ENCODE measurements around the gene NPAS3.

The NPAS3 gene

DNA sequence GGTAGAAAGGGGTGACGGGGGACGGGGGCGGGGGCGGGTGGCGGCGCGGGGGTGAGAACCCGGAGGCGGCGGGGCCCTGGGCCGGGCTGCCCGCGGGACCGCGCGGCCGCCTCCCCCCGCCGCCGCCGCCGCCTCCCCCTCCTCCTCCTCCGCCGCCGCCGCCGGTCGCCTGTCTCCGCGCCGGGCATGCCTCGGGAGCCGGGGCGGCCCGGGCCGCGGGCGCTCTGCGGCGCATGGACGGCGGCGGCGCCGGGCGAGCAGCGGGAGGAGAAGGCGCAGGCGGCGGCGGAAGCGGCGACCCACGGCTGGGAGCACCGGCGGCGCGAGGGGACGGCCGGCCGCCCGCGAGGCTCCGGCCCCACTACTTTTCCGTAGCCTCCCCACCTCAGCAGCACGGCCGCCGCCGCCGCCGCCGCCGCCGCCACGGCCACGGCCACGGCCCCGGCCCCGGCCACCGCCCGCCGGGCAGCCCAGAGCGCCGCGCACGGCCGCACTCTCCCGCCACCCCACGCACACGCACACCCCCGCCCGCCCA, at the start of gene NPAS3:
Gene NPAS3, plus strand, starts transcription at position 161 of the 535 bp plus-strand sequence.
- no peak for DNase-seq (ENCODE audit: low spot score)

DNA sequence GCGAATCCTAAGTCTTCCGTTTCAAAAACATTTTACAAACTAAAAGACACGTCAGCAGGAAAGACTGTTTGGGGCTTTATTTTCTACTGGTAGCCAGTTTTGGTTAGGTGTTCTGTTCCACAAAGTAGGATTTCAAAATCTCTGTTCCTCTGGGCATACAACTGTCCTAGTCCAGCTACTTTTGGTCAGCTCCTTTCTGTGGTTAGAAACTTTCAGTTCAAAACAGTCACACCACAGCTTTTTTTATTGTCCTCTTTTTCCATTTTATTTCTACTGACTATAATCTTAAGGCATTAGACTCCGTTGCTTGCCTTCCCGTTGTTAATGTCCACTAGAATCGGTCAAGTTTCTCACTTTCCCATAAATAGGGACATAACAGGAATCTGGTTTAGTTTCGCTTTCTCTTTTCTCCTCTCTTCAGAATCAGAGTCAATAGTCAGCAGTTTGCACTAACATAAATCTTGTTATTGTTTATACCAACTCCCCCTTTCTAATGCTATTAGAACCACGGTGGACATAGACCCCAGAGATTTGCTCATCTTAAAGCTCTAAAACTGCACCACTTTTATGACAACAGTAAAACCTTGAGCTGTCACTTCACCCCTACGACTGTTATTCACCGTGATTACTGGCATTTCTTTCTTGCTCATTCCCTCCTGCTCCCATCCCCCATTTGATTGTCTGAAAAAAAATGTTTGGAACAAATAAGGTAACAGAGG, 41.5 kb upstream of the NPAS3 start:
- DNase-seq (ENCODE audit: low spot score) = no peak

DNA sequence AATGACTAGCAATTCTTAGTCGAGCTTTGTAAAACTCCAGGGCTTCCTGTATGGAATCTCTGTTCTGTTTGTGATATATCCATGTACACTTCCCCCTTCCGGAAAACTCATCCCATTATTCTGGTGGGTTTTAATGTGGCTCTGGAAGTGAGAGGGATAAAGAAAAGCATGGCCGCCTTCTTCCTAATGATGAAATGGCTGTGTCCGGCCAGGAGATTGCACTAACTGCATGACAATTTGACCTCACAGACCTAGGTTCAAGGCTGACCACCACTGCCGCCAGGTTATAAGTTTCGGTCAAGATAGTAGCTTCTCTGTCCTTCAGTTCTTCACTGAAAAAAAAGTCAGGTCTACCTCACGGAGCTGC, 41.0 kb upstream of the NPAS3 start:
- no peak for DNase-seq (ENCODE audit: low spot score)

DNA sequence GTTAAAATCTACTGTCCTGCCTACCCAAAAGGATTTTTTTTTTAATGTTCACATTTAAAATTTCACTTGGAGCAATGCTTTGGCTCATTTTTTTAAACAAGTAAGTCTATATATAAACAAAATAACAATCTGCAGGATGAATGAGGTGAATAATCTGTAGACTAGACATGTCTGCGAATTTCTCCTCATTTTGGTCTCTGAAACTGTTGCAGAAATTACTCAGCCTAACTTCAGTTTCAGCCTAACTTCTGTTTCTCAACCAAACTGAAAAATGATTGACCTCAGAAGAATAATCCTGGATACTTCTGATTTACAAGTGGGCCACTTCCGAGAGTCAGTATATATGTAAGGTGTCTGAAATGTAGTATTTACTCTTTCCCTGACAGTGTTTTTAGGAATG, 39.8 kb upstream of the NPAS3 start:
- DNase-seq (ENCODE audit: low spot score) = no peak

DNA sequence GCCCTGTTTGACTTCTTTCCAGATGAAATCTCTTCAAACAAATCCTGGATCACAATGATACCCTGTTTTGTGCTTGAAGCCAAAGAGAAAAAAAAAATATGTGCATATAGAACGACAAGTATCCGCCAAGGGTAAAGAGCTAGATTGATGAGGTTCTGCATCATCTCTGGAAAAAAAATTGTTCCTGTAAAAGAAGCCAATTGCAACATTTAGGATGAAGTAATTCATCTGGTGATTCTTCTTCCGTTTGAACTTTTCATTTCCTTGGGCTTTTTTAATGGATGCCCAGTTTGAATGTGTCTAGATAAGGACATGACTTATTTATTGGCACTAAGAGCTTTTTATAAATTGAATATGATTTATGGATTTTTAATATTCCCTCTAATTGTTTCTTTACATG, 38.1 kb upstream of the NPAS3 start:
- DNase-seq (ENCODE audit: low spot score) = no peak

DNA sequence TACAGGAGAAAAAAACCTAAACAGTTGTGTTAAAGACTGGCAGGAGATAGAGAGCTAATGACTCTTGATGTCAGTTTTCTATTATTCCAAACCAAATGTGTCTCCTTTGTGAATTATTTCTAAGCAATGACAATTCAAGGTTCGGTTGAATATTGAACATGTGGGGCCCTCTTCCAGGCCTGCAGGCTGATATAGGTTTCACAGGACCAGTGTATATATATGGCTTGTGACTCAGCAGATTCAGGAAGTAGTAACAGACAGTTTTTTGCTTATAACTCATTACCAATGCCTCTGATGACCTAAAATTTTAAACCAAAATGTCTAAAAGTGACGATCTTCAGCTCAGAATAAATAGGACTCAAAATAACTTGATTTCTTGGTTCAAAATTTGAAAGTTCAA, 33.7 kb upstream of the NPAS3 start:
- DNase-seq (ENCODE audit: low spot score) = no peak

DNA sequence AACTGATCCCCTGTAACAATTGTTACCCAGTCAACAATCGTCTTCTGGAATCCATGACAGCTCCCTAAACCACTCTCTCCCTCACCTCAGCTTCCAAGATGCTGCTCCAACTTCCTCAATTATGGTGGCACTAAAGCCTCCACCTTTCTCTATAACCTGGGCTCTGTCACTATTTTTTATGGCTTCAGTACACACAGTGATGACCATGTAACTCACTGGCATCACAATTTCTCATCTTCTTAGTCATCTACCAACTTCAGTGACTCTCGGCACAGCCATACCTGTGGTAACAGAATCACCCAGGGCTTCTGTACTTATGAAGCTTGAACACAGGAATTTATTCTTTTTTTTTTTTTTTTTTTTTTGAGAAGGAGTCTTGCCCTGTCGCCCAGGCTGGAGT, 32.0 kb upstream of the NPAS3 start:
- no peak for DNase-seq (ENCODE audit: low spot score)

DNA sequence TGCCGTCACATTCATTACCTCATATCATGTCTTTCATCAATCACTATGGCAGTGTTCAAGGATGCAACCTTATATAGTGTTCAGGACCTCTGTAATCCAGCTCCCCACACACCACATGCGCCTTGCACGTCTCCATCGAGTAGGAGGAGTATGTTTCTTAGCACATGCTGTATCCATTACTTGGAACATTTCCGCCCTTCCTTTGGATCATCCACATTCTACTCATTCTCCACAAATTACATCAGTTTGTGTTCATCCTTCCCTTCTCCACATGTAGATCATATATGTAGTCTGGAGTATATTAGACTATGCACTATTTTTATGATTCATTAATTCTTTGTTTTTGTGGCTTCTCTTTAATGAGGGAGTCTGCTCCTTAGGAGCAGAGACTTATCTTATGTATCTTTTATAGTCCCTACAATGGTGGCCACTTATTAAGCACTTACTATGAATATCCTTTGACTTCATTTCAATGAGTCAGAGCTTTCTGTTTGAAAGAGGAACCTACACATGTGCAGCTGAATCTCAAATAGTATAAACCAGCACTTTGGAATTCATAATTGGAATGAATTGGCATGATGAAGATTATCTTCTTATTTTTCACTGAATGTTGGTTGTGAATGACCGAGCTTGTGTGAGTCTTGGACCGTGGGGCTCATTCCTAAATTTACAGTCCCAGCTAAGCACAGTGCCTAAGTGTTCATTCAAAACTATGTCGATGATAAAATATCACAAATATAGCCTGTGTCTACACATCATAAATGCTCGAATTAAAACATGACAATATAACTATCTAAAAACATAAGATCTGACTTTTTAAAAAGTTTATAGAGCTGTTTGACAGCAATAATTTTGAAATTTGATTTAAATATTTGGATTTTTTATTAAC, 30.2 kb upstream of the NPAS3 start:
- DNase-seq (ENCODE audit: low spot score) = no peak

DNA sequence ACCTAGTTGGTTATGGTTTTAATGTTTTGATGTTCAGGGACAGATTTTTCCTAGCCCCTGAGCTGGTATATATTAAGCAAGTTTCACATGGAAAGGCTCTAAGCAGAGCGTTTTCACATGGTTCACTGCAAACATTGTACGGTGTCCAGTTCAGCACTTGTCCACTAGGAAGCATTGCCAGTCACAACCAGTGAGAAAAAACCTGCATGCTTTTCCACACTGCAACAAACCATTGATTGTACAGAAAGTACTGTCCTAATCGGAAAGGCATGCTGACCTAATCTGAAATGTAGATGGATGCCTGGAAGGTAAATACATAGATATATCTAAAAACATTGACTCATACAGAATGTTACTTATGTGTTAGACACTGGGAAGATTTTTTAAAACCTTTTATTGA, 25.0 kb upstream of the NPAS3 start:
- DNase-seq (ENCODE audit: low spot score) = no peak

DNA sequence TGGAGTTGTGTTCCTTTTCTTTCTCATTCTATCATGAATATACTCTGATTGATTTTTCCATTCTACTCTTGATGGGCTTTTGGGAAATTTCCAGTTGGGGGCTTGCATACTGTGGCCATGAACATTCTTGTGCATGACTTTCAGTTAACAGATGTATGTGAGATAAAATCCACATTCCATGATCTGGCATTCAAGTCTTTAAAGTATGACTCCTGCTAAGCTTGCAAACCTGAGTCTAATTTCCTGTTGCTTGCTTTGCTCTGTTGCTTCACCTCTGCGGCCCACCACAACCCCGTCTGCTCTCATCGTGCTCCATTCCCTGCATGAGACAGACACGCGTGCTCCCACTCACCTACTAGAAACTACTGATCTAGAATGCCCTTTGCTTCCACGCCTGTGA, 24.3 kb upstream of the NPAS3 start:
- DNase-seq (ENCODE audit: low spot score) = no peak

DNA sequence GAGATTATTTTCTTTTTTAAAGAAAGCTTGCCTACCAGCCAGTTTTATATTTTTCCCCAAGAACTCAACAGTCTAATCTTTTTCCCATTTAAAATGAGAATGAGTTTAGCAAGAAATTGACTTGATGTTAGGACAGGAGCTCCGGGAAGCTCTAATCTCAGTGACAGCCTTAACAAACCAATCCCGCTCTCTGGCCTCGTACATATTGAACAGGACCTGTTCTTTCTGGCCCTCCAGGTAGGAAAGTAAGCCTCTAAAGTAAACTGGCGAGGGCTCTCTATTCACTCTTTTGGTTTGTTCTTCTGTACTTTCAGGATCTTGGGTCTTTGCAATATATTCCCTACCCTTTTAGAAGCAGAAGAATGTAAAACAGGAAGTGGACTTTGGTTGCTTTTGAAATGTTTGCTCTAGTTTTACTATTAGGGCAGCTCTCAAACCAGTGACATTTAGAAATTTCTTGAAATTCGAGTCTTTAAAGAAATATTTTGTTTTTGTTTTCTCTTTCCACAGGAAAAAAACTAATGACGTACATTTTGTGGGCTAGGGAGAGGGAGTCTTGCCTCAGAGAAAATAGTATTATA, 17.9 kb upstream of the NPAS3 start:
- DNase-seq (ENCODE audit: low spot score) = no peak

DNA sequence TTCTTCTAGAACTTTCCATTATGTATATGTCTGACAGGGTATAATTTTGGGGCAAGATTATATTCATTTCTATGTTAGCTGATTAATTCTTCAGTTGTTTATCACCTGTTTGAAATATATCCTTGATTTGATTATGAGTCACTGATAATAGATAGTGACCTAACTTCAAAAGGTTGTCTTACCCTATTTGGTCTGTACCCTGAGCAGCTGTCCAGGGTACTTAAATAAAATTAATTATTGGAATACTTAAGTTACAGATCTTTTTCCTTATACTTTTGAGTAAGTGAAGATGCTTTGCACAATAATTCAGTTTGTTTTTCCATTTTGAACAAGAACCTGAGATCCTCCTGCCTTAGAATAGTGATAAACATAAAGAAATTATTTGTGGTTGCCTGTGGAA, 13.2 kb upstream of the NPAS3 start:
- DNase-seq (ENCODE audit: low spot score) = no peak

DNA sequence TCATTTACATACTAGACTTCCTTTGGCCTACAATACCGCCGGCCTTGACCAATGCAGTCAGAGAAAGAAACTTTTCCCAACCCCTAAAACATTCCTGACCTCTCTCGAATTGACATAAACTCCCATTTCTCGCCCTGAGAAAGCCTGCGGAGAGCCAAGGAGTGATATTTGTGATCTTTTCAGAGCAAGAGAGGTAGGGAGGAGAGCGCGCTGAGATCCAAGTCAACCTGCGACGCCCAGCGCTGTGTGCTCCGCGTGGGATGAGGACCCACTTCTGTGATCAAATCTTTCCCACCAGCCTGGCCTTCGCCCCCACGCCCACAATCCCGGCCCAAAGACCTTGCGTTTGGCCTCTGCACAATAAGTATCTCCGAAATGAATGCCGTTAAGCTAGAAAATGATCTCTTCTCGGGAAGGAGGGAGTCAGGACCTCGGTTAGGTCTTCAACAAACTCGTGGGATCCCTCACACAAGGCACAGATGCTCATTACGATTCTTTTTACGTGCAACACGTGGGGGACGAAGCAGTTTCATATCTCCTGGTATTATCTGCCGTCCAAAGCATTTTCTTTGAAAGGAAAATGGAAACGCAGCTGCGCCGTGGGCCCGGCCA, 6.3 kb upstream of the NPAS3 start:
- no peak for DNase-seq (ENCODE audit: low spot score)

DNA sequence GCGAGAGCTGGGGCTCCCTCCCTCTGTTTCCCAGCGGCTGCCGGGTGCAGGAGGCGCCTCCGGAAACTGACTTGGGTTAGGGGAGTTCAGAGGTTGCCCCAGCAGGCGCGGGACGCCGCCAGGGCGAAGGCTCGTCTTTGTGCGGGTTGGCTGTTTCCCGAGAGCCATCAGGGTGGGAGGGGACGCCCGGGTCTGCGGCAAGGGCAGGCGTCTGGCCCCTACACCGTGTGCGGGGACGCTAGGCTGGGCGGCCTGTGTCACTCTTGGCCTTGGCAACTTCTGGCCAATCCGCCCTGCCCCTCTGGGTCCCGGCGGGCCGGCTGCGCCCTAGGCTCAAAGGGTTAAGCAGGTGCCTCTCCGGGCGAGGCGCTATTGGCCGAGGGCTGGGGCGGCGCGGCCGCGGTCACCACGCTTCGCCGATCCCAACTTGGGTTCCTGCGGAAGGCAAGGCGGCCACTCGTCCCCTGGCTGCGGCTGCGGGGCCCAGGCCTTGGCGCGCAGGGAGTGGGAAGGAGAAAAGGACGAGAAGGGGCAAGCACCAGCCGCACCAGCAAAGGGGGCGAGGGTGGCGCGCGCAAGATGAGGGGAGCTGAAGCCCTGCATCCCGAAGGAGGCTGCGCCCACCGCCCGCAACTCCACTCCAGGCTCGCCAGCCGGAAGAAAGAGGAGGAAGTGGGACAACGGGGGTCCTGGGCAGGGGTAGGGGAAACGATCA, 5.6 kb upstream of the NPAS3 start:
- no peak for DNase-seq (ENCODE audit: low spot score)

DNA sequence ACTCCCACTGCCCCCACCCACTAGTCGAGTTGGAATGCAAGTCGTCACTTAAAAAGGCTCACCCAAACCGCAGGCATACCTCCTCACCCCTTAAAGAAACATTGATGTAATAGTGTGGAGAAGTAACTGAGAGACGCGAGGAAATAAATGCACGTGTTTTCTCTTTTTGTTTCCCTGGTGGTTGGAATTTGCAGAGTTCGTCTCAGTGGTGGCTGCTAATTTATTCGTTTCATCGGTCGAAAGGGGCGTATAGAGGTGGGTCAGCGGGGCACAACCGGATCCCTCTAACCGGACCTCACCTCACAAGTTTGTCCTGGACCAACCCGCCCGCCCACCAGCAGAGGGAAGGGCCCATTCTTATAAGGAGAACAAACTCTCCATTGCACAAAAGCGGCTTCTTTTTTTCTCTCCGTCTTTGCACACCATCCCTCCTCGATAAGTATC, 5.0 kb upstream of the NPAS3 start:
- no peak for DNase-seq (ENCODE audit: low spot score)

DNA sequence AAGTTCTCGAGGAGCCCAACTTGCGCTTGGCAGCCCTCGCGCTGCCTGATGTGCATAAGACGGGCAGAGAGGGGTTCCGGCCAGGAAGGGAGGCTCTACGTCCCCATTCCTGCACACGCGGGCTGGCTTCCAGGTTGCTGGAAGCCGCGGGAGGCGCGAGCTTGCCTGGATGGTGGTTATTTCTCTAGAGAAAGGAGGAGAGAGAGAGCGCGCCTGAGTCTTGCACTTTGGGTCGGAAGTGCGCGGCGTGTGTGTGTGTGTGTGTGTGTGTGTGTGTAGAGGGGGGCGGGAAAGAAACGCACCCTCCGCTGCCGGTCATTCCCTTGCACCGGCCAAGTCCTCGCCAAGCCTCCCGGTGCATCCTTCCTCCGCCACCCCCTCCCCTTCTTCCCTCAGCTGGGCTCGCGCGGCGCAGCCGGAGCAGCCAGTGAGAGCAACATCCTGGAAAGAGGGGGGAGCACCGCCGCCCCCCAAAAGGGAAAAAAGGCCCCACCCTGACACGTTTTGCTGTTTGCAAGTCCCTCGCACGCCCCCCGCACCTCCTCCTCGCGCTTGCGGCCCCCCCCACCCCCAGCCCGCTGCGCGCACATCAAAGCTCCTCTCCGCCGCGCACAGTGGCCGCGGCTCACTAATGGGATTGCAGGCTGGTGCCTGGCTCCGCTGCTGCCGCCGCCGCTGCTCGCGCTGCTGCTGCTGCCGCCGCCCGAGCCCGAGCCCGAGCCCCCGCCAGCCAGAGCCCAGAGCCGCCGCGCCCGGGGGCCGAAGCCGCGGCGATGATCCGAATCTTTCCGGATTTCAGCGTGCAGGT, 4.4 kb upstream of the NPAS3 start:
- no peak for DNase-seq (ENCODE audit: low spot score)

DNA sequence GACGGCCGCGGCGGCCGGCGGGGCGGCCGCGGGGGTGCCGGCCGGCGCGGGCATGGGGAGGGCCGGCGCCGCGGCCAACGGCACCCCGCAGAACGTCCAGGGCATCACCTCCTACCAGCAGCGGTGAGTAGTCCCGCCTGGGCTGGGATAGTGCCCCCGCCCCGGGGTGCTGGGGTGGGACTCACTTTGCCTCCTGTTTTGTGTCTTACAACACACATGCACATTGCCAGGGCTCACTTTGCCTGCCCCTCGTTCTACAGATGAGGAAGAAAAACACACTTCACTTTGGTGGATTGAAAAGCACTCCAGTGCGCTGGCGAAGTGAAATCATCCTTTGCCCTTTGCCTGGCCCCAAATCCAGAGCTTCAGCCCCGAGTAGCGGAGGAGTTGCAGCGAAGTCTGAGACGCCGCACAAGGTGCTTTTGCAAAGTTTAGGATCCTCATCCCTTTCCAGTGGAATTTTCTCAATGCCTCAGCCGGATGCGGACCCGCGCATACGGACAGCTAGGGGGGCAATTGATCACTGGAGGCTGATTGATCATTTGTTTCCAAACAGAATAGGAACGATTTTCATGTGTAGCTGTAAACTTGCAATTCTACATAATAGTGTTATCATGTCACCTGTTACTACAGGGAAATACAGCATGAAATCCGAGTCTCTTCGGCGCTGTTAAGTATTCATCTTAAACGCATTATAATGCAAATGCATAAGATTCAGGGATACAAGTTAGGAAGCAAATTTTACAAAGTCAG, 3.6 kb upstream of the NPAS3 start:
- no peak for DNase-seq (ENCODE audit: low spot score)

DNA sequence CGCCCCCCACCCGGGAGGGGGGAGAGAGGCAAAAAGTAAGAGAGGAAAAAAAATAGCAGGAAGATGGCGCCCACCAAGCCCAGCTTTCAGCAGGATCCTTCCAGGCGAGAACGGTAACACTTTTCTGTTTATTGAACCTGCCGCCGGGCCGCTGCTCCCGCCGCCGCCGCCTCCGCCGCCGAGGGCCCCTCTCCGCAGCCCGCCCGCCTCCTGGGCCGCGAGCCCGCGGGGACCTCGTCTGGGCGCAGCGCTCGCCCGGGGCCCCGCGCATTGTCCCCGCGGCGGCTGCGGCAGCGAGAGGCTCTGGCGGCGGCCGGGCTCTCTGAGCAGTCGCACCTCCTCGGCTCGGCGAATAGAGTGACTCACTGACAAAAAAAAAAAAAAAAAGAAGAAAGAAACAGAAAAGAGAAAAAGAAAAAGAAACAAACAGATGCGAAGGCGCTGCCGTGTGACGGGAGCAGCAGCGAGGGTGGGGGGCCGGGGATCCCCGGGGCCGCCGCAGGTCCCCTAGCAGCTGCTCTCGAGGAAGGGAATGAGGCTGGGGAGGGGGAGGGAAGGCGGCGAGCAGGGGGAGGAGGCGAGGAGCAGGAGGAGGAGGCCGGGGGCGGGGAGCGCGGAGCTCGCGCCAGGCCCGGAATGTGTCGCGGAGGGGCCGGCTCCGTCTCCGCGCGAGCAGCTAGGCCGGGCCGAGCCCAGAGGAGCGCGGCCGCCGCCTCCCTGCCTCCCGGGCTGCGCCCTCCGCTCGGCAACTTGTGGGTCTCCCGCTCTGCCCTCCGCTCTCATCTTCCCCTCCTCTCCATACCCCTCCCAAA, 781 bp downstream of the NPAS3 start:
- DNase-seq (ENCODE audit: low spot score) = no peak

DNA sequence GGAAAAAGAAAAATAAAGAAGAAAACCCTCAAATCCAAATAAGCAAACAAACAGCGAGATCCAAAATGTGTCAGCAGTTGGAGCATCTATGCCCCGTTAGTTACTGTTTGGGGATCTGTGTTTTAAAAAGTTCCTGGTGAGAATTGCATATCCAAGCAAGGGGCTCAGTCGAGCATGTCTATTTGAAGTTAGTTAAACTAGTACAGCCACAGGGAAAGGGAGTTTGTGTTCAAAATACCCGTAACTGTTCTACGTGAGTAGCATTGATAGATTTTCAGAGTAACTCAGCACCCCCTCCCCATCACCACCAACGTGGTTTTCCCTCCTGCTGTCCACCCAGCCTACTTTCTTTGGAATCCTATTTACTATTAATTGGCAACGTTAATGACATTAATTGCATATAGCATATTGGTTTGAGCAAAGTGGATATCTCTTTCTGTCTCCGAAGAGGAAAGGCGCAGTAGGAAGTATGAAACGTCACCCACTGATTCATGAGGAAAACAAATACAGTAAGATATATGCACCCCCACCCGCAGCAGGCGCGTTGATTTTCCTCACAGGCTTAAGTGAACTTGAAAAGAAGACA, 1.5 kb downstream of the NPAS3 start:
- no peak for DNase-seq (ENCODE audit: low spot score)
